ENCODE data around the gene ADAM12. TPM values are rescaled to one million over a fixed set of nuclear protein-coding genes. Genes with fewer than 3 reads are reported as not detected.

ADAM12 gene
- total and polyA plus RNA-seq, 9 of the 15 experiments (the other 6 are each of a cell fraction or from before 2014, with no cell fraction given) = not detected

DNA sequence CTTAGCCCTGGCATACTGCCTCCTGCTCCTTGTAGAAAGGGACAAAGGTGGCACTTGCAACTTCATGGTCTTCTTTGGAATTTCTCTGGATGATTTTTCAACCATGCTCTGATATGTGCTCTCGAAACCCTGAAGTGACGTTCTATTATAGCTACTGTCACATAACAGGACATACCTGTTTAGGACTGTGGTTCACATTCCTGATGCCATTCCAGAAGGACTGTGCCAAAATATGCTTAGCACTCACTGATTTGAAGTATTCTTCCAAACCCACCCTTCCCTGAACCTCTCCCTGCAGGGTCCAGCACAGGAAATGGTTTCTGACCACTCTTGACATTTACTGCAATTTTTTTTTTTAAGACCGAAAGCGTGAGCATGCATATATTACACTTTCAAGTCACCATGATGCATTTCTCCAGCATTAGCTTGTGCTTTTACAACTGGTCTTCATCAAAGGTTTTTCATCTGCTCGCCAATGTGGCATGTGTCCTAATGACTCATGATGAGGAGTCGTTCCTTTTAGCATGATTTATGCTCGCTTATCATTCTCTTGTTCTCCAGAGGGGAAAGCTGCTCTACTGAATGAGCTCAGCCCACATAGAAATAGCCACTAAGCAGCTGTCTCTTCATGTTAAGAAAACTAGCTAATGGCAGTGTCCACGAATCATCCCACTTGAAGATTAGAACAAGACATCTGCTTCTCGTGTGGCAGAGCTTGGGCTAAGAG lies 135.2 kb downstream of the ADAM12 start:
- in situ Hi-C loops (cut with MboI) = no loop called here
- H3K36me3 ChIP-seq (ENCODE audit: control insufficient read depth, insufficient read depth, low read length) = no peaks in the 10 kb centered on the region
- no peak overlapping the region for H3K9ac ChIP-seq (ENCODE audit: insufficient read depth in 1 of 2, low read depth in 2 of 2, low read length in 2 of 2)
- H3K9me1 ChIP-seq (ENCODE audit: control insufficient read depth, insufficient read depth, low read length) = no peaks in the 10 kb centered on the region
- no peak overlapping the region for H3K4me3 ChIP-seq
- no TSS peak for BruUV-seq (replicated peaks)
- FAIRE-seq (no peak), ATAC-seq (no peak), DNase-seq (ENCODE audit: extremely low read depth in 1 of 4, low spot score in 3 of 4) (peak in 1 of 4 experiments; percentile 16)
- intact Hi-C loops (cut with micrococcal nuclease) = no loop called here
- H3K4me2 ChIP-seq (ENCODE audit: insufficient read depth, low read length) = 0 out of 2 replicates have a peak overlapping the region, but pooled peaks have one; percentile 5
- H3K27ac ChIP-seq (ENCODE audit: extremely low read depth, low read depth, low read length) = no peak overlapping the region
- H3K27me3 ChIP-seq (ENCODE audit: control insufficient read depth in 2 of 2, insufficient read depth in 2 of 2, low read length in 2 of 2) = peaks cover 0 to 10% of the 10 kb centered on the region in 2 experiments; a peak in 1 of 5 replicates
- ChIA-PET CTCF (ENCODE audit: low intra/inter-chr PET ratio) (no interaction called here), POLR2A (no interaction called here)
- peaks cover 0 to 3% of the 10 kb centered on the region in 2 experiments; a peak in 2 of 5 replicates for H3K4me1 ChIP-seq (replicated peaks in 1 of 2; ENCODE audit: control insufficient read depth in 2 of 2, insufficient read depth in 2 of 2, low read length in 2 of 2)
- H3K9me3 ChIP-seq (replicated peaks; ENCODE audit: control insufficient read depth, insufficient read depth, low read depth, low read length) = no peaks in the 10 kb centered on the region
- no peak overlapping the region for H2AFZ ChIP-seq (ENCODE audit: low read depth, low read length)
- 2% methylated on average over 9 of the region's 9 CpGs for WGBS (ENCODE audit: insufficient coverage, low coverage, missing lambda C conversion rate)
- no peaks in the 10 kb centered on the region for H4K20me1 ChIP-seq (replicated peaks; ENCODE audit: control insufficient read depth, insufficient read depth, low read length)
- TF ChIP-seq, protein P1, sequence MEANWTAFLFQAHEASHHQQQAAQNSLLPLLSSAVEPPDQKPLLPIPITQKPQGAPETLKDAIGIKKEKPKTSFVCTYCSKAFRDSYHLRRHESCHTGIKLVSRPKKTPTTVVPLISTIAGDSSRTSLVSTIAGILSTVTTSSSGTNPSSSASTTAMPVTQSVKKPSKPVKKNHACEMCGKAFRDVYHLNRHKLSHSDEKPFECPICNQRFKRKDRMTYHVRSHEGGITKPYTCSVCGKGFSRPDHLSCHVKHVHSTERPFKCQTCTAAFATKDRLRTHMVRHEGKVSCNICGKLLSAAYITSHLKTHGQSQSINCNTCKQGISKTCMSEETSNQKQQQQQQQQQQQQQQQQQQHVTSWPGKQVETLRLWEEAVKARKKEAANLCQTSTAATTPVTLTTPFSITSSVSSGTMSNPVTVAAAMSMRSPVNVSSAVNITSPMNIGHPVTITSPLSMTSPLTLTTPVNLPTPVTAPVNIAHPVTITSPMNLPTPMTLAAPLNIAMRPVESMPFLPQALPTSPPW (CRISPR knock-in tag; IDR thresholded peaks at IDR 0.05) = peak; percentile 24; the same call in 1 of the 2 replicates
- TF ChIP-seq CBFA2T3 (IDR thresholded peaks at IDR 0.05) = peak; percentile 51; the same call in 1 of the 2 replicates
- TF ChIP-seq, protein P2, sequence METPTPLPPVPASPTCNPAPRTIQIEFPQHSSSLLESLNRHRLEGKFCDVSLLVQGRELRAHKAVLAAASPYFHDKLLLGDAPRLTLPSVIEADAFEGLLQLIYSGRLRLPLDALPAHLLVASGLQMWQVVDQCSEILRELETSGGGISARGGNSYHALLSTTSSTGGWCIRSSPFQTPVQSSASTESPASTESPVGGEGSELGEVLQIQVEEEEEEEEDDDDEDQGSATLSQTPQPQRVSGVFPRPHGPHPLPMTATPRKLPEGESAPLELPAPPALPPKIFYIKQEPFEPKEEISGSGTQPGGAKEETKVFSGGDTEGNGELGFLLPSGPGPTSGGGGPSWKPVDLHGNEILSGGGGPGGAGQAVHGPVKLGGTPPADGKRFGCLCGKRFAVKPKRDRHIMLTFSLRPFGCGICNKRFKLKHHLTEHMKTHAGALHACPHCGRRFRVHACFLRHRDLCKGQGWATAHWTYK (CRISPR knock-in tag; IDR thresholded peaks at IDR 0.05) = no peak
- TF ChIP-seq, protein P3, sequence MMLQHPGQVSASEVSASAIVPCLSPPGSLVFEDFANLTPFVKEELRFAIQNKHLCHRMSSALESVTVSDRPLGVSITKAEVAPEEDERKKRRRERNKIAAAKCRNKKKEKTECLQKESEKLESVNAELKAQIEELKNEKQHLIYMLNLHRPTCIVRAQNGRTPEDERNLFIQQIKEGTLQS (IDR thresholded peaks at IDR 0.05) = peak; percentile 23; the same call in 1 of the 2 replicates
- TF ChIP-seq, protein P3 (CRISPR knock-in tag; conservative IDR thresholded peaks at IDR 0.05) = no peak
- TF ChIP-seq, protein P4, sequence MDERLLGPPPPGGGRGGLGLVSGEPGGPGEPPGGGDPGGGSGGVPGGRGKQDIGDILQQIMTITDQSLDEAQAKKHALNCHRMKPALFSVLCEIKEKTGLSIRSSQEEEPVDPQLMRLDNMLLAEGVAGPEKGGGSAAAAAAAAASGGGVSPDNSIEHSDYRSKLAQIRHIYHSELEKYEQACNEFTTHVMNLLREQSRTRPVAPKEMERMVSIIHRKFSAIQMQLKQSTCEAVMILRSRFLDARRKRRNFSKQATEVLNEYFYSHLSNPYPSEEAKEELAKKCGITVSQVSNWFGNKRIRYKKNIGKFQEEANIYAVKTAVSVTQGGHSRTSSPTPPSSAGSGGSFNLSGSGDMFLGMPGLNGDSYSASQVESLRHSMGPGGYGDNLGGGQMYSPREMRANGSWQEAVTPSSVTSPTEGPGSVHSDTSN (CRISPR knock-in tag; IDR thresholded peaks at IDR 0.05; ENCODE audit: low read depth) = no peak
- TF ChIP-seq, protein P4 (tag; conservative IDR thresholded peaks at IDR 0.05; ENCODE audit: low read depth) = peak; percentile 75
- peak; percentile 64; the same call in 1 of the 2 replicates for TF ChIP-seq MECOM (CRISPR knock-in tag; IDR thresholded peaks at IDR 0.05)
- peak; percentile 73 for TF ChIP-seq MEIS2 (IDR thresholded peaks at IDR 0.05; ENCODE audit: partially characterized antibody)
- TF ChIP-seq FOSL1 (tag; conservative IDR thresholded peaks at IDR 0.05) = peak; percentile 93
- peak; percentile 40; the same call in 1 of the 2 replicates for TF ChIP-seq JUND (IDR thresholded peaks at IDR 0.05; ENCODE audit: borderline replicate concordance, low read depth, low read length)
- TF ChIP-seq JUND (tag; IDR thresholded peaks at IDR 0.05; ENCODE audit: borderline replicate concordance, low read depth, low read length) = peak; percentile 45; the same call in 1 of the 3 replicates
- no peak for TF ChIP-seq GABPB1 (CRISPR knock-in tag; IDR thresholded peaks at IDR 0.05)
- no peaks in the 10 kb centered on the region for H3K79me2 ChIP-seq (ENCODE audit: control insufficient read depth, insufficient read depth, low read length)

Measured in K562 (cell line).